HCT116 (cell line): ENCODE measurements around the gene WSB2. TPM values are rescaled to one million over a fixed set of nuclear protein-coding genes. Genes with fewer than 3 reads are reported as not detected.
A peak's percentile ranks its signal among the peaks of the same experiment; 100 is the strongest.

Experiments
- ATAC-seq: fragments of 200-7000 bp; cut with Tn5 transposase; 2 replicates; pipeline ENCODE4 v1.9.1; 2020; ENCODE audit warnings: mild to moderate bottlenecking, moderate library complexity
- BruUV-seq: library from RNA; stranded (reverse); fragments of 400-500 nt; replicated peaks from 2 replicates; lab custom pipeline; 2021; lab: Mats Ljungman, UMichigan
- CTCF ChIA-PET: fragments of 300-600 bp; sonication (Branson Sonifier 250); formaldehyde crosslinking; loops from one replicate; lab custom pipeline; 2021; ENCODE audit warnings: antibody characterized with exemption; lab: Charles Lee
- POLR2A ChIA-PET: fragments of 300-600, 350-600 bp; sonication (Branson Sonifier 250); formaldehyde crosslinking; loops from one replicate; lab custom pipeline; 2021; ENCODE audit warnings: antibody characterized with exemption; lab: Charles Lee
- RAD21 ChIA-PET, 2 experiments: fragments of 300-600 bp; sonication (Branson Sonifier 250); formaldehyde crosslinking; loops; one replicate each; lab custom pipeline; 2023; ENCODE audit warnings: low total read pairs in 2 of 2; ENCODE audit not compliant: uncharacterized antibody in 2 of 2, unreplicated experiment in 2 of 2, low non-redundant PET in 1 of 2; lab: Charles Lee
- DNase-seq: peaks from one replicate; pipeline ENCODE4 v3.0.0-alpha.2; 2010; ENCODE audit warnings: low read depth, low spot score
- H2AFZ ChIP-seq: fragments of 200-600 bp; shearing (Covaris generic), sonication (generic); 2 replicates; pipeline ENCODE4 v1.6.1; 2017; ENCODE audit warnings: low read depth, mixed run types, mixed read lengths, antibody characterized with exemption, low read length; ENCODE audit not compliant: poor library complexity, severe bottlenecking
- H3K27ac ChIP-seq: 2 replicates; pipeline ENCODE4 v1.5.1; 2012; ENCODE audit warnings: low read depth, low read length
- H3K27me3 ChIP-seq: fragments of 200-600 bp; sonication (generic); 2 replicates; pipeline ENCODE4 v1.6.1; 2016; ENCODE audit warnings: mixed run types, low read length, mixed read lengths; ENCODE audit not compliant: insufficient read depth
- H3K36me3 ChIP-seq, 2 experiments: fragments of 200-500 bp in 1 of 2; fragments of 200-600 bp in 1 of 2; sonication (Bioruptor generic) in 1 of 2; sonication (generic) in 1 of 2; 2 replicates each; pipeline versions ENCODE4 v1.5.1 to v1.6.1; 2014 to 2016; ENCODE audit warnings: low read length in 2 of 2, inconsistent platforms in 1 of 2, mixed read lengths in 1 of 2, mixed run types in 1 of 2; ENCODE audit not compliant: insufficient read depth in 2 of 2, control insufficient read depth in 1 of 2
- H3K4me1 ChIP-seq, 2 experiments: fragments of 200-600 bp in 1 of 2; sonication (generic) in 1 of 2; 2 replicates each; pipeline versions ENCODE4 v1.5.1 to v1.6.1; 2012 to 2017; ENCODE audit warnings: low read length in 2 of 2, inconsistent platforms in 1 of 2, mild to moderate bottlenecking in 1 of 2, mixed read lengths in 1 of 2, mixed run types in 1 of 2, moderate library complexity in 1 of 2; ENCODE audit not compliant: insufficient read depth in 2 of 2, control insufficient read depth in 1 of 2
- H3K4me2 ChIP-seq: fragments of 200-600 bp; sonication (generic); 2 replicates; pipeline ENCODE4 v1.6.1; 2017; ENCODE audit warnings: mixed run types, low read length, mixed read lengths
- H3K4me3 ChIP-seq, 2 experiments: fragments of 200-600 bp in 1 of 2; sonication (generic) in 1 of 2; replicated peaks in 1 of 2; 2 replicates each; pipeline ENCODE4 v1.5.1; 2011 to 2016; ENCODE audit warnings: low read length in 2 of 2, control low read depth in 1 of 2, low read depth in 1 of 2, mild to moderate bottlenecking in 1 of 2, mixed read lengths in 1 of 2, mixed run types in 1 of 2
- H3K79me2 ChIP-seq: fragments of 200-600 bp; sonication (generic); 2 replicates; pipeline ENCODE4 v1.6.1; 2017; ENCODE audit warnings: mild to moderate bottlenecking, mixed run types, low read length, moderate library complexity, mixed read lengths; ENCODE audit not compliant: insufficient read depth
- H3K9ac ChIP-seq: fragments of 200-600 bp; sonication (generic); 2 replicates; pipeline ENCODE4 v1.6.1; 2016; ENCODE audit warnings: low read length, mixed read lengths
- H3K9me2 ChIP-seq: fragments of 200-600 bp; sonication (generic), shearing (Covaris generic); 2 replicates; pipeline ENCODE4 v1.6.1; 2017; ENCODE audit warnings: mixed run types, mild to moderate bottlenecking, moderate library complexity; ENCODE audit not compliant: insufficient read depth
- H3K9me3 ChIP-seq, 2 experiments: fragments of 200-500 bp in 1 of 2; fragments of 200-600 bp in 1 of 2; sonication (Bioruptor generic) in 1 of 2; sonication (generic) in 1 of 2; 2 replicates each; pipeline ENCODE4 v1.6.1; 2014 to 2017; ENCODE audit warnings: low read length in 2 of 2, mixed read lengths in 2 of 2, inconsistent platforms in 1 of 2, low read depth in 1 of 2, mild to moderate bottlenecking in 1 of 2, mixed run types in 1 of 2, moderate library complexity in 1 of 2; ENCODE audit not compliant: control insufficient read depth in 1 of 2, insufficient read depth in 1 of 2
- H4K20me1 ChIP-seq: fragments of 200-600 bp; sonication (generic), shearing (Covaris generic); 2 replicates; pipeline ENCODE4 v1.6.1; 2017; ENCODE audit warnings: mixed run types, mild to moderate bottlenecking, moderate library complexity; ENCODE audit not compliant: insufficient read depth
- CBX3 ChIP-seq: IDR thresholded peaks from 2 replicates; pipeline ENCODE4 v1.6.1; 2012; ENCODE audit warnings: low read depth
- CEBPB ChIP-seq: IDR thresholded peaks from 2 replicates; pipeline ENCODE4 v1.6.1; 2012; ENCODE audit warnings: low read depth
- EGR1 ChIP-seq: IDR thresholded peaks from 2 replicates; pipeline ENCODE4 v1.6.1; 2012; ENCODE audit warnings: low read depth
- ELF1 ChIP-seq: IDR thresholded peaks from 2 replicates; pipeline ENCODE4 v1.6.1; 2012; ENCODE audit warnings: low read depth, borderline replicate concordance
- EZH2 ChIP-seq: fragments of 200-600 bp; sonication (generic); IDR thresholded peaks from 2 replicates; pipeline ENCODE4 v1.6.1; 2017; ENCODE audit warnings: antibody characterized with exemption, mixed run types
- EZH2phosphoT487 ChIP-seq: fragments of 200-600 bp; IDR thresholded peaks from 2 replicates; pipeline ENCODE4 v1.6.1; 2018; ENCODE audit warnings: antibody characterized with exemption, borderline replicate concordance
- FOSL1 ChIP-seq: IDR thresholded peaks from 2 replicates; pipeline ENCODE4 v1.6.1; 2012; ENCODE audit warnings: low read depth
- JUND ChIP-seq: IDR thresholded peaks from 2 replicates; pipeline ENCODE4 v1.6.1; 2012
- POLR2A ChIP-seq: IDR thresholded peaks from 2 replicates; pipeline ENCODE4 v1.7.0; 2011; ENCODE audit warnings: borderline replicate concordance; ENCODE audit not compliant: insufficient read depth, insufficient read length; ENCODE audit errors: extremely low read depth
- POLR2AphosphoS5 ChIP-seq: IDR thresholded peaks from 2 replicates; pipeline ENCODE4 v1.6.1; 2011; ENCODE audit warnings: mild to moderate bottlenecking, low read depth, low read length, moderate library complexity
- RAD21 ChIP-seq: IDR thresholded peaks from 2 replicates; pipeline ENCODE4 v1.6.1; 2012; ENCODE audit warnings: low read depth, mild to moderate bottlenecking
- SIN3A ChIP-seq: IDR thresholded peaks from 2 replicates; pipeline ENCODE4 v1.6.1; 2012; ENCODE audit warnings: low read depth
- SP1 ChIP-seq: IDR thresholded peaks from 2 replicates; pipeline ENCODE4 v1.6.1; 2012; ENCODE audit warnings: low read depth
- SRF ChIP-seq: IDR thresholded peaks from 2 replicates; pipeline ENCODE4 v1.6.1; 2012; ENCODE audit warnings: low read depth
- TCF7L2 ChIP-seq: IDR thresholded peaks from 2 replicates; pipeline ENCODE4 v1.7.0; 2011; ENCODE audit warnings: borderline replicate concordance, inconsistent platforms; ENCODE audit not compliant: insufficient read depth, insufficient read length; ENCODE audit errors: extremely low read depth
- YY1 ChIP-seq: IDR thresholded peaks from 2 replicates; pipeline ENCODE4 v1.6.1; 2011; ENCODE audit warnings: low read length, low read depth, moderate library complexity, mild to moderate bottlenecking; ENCODE audit not compliant: insufficient replicate concordance; ENCODE audit errors: extremely low read depth
- ZFX ChIP-seq: fragments of 450-650 bp; IDR thresholded peaks from 2 replicates; pipeline ENCODE4 v1.6.1; 2017
- ZNF274 ChIP-seq: fragments of 200-500 bp; sonication (Bioruptor generic); IDR thresholded peaks from 2 replicates; pipeline ENCODE4 v1.6.1; 2014; ENCODE audit warnings: mild to moderate bottlenecking, low read depth, low read length, inconsistent platforms
- intact Hi-C: fragments of 100-400 bp; cut with micrococcal nuclease; formaldehyde crosslinking; loops from 2 replicates; pipeline ENCODE4 v1.10.0; 2022
- total RNA-seq: library from RNA; stranded (reverse); gene quantifications from one replicate; pipeline ENCODE4 v1.2.1, GENCODE V29; 2021; ENCODE audit not compliant: unreplicated experiment
- TF ChIP-seq, protein P1 (sequence below): IDR thresholded peaks from 2 replicates; pipeline ENCODE4 v1.6.1; 2011; ENCODE audit warnings: mild to moderate bottlenecking, low read length, moderate library complexity; ENCODE audit not compliant: insufficient replicate concordance; ENCODE audit errors: extremely low read depth
- TF ChIP-seq, protein P2 (sequence below): IDR thresholded peaks from 2 replicates; pipeline ENCODE4 v1.6.1; 2012
- TF ChIP-seq, protein P3 (sequence below): IDR thresholded peaks from 2 replicates; pipeline ENCODE4 v1.6.1; 2012
- TF ChIP-seq, protein P4 (sequence below), 3 experiments: fragments of 200-600 bp in 1 of 3; sonication (generic) in 1 of 3; IDR thresholded peaks in 2 of 3; conservative IDR thresholded peaks in 1 of 3; 2 replicates each; pipeline ENCODE4 v1.5.1; 2012 to 2017; ENCODE audit warnings: low read depth in 2 of 3, low read length in 2 of 3, antibody characterized with exemption in 1 of 3, borderline replicate concordance in 1 of 3, control low read depth in 1 of 3, mild to moderate bottlenecking in 1 of 3, mixed read lengths in 1 of 3, mixed run types in 1 of 3, moderate library complexity in 1 of 3; ENCODE audit not compliant: insufficient read depth in 1 of 3

The WSB2 gene
- total RNA-seq, 1 experiment from 2014 or later, result 97.0 TPM

DNA sequence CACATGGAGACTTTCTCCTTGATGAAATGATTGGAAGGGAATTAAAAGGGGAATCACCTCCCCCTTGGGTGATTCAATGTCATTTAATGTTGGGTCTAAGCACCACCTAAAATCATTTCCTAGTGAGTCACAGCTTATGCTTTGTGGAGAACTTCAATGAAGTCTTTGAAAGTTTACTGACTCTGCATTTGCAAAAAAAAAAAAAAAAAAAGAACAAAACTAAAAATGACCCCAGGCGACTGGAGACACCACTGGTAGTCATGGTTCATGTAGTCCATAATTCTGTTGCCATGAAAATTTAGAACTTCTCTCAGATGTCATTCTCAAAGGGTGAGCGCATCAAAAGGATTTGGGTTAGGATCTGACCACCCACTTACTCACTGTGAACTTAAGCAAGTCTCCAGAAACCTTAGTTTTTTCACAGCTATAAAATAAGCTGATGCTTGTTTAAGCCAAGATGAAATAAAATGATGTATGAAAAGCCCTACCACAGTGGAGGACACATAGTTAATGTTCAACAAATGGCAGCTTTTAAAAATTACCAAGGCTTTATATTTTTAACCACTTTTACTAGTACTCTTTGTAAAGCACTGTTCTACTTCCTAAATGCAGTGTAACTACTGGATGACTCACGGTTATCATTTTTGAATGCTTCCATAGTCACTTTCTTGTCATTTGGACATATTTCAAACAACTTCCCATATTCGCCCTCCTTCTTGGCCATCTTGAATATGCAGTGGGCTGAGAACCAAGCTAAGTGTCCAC, 74.1 kb downstream of the WSB2 start:
- Histone ChIP-seq H3K9me3 (no peaks in the 10 kb centered on the region), H3K79me2 (no peaks in the 10 kb centered on the region), H3K27me3 (no peaks in the 10 kb centered on the region), H3K9me2 (no peaks in the 10 kb centered on the region), H3K27ac (peak overlapping the region; percentile 98), H3K4me3 (peak overlapping the region in 1 of 2 experiments; percentile 27; a peak in 2 of 4 replicates), H3K4me2 (peak overlapping the region; percentile 63), H2AFZ (peak overlapping the region; percentile 79), H4K20me1 (no peaks in the 10 kb centered on the region), H3K36me3 (no peaks in the 10 kb centered on the region), H3K9ac (peak overlapping the region; percentile 57), H3K4me1 (peaks cover 43 to 71% of the 10 kb centered on the region in 2 experiments)
- intact Hi-C loops, result loop anchor here (2.0 to 5.0 kb wide), 2 partner anchors 30 to 65 kb away; partner anchors contain the start of gene RFC5
- CTCF ChIA-PET, result interaction anchor here (1.0 to 1.4 kb wide), 4 partner anchors 48 to 130 kb away, joined by 3 to 4 read pairs (median 4); no protein-coding TSS in a partner anchor
- peak; percentile 97 for DNase-seq
- peak; percentile 78 for ATAC-seq
- POLR2A ChIA-PET, result interaction anchor here (1.0 to 2.0 kb wide), 4 partner anchors 15 to 30 kb away, joined by 3 to 11 read pairs (median 4); partner anchors contain the start of gene KSR2
- RAD21 ChIA-PET, result interaction anchor here (0.6 to 1.0 kb wide), 2 partner anchors 16 to 112 kb away, joined by 3 read pairs; no protein-coding TSS in a partner anchor
- no TSS peak for BruUV-seq
- peak; percentile 86 for TF ChIP-seq FOSL1
- TF ChIP-seq JUND, result peak; percentile 85
- no peak for TF ChIP-seq ELF1
- TF ChIP-seq SRF, result peak; percentile 59
- TF ChIP-seq CEBPB, result peak; percentile 72
- TF ChIP-seq, protein P1, sequence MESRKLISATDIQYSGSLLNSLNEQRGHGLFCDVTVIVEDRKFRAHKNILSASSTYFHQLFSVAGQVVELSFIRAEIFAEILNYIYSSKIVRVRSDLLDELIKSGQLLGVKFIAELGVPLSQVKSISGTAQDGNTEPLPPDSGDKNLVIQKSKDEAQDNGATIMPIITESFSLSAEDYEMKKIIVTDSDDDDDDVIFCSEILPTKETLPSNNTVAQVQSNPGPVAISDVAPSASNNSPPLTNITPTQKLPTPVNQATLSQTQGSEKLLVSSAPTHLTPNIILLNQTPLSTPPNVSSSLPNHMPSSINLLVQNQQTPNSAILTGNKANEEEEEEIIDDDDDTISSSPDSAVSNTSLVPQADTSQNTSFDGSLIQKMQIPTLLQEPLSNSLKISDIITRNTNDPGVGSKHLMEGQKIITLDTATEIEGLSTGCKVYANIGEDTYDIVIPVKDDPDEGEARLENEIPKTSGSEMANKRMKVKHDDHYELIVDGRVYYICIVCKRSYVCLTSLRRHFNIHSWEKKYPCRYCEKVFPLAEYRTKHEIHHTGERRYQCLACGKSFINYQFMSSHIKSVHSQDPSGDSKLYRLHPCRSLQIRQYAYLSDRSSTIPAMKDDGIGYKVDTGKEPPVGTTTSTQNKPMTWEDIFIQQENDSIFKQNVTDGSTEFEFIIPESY, result peak; percentile 71
- peak; percentile 58 for TF ChIP-seq SIN3A
- TF ChIP-seq CBX3, result peak; percentile 75
- TF ChIP-seq, protein P2, sequence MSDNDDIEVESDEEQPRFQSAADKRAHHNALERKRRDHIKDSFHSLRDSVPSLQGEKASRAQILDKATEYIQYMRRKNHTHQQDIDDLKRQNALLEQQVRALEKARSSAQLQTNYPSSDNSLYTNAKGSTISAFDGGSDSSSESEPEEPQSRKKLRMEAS, result peak; percentile 32; the same call in 1 of the 2 replicates
- TF ChIP-seq, protein P3, sequence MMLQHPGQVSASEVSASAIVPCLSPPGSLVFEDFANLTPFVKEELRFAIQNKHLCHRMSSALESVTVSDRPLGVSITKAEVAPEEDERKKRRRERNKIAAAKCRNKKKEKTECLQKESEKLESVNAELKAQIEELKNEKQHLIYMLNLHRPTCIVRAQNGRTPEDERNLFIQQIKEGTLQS, result peak; percentile 17; the same call in 1 of the 2 replicates
- TF ChIP-seq EZH2, result no peak
- no peak for TF ChIP-seq ZNF274
- TF ChIP-seq ZFX, result no peak
- TF ChIP-seq TCF7L2, result peak; percentile 68
- no peak for TF ChIP-seq POLR2A
- TF ChIP-seq EGR1, result peak; percentile 60; the same call in 1 of the 2 replicates
- TF ChIP-seq YY1, result peak; percentile 80
- TF ChIP-seq EZH2phosphoT487, result no peak
- 0 out of 2 replicates have a peak, but pooled peaks have one; percentile 1 for TF ChIP-seq RAD21
- TF ChIP-seq, protein P4, sequence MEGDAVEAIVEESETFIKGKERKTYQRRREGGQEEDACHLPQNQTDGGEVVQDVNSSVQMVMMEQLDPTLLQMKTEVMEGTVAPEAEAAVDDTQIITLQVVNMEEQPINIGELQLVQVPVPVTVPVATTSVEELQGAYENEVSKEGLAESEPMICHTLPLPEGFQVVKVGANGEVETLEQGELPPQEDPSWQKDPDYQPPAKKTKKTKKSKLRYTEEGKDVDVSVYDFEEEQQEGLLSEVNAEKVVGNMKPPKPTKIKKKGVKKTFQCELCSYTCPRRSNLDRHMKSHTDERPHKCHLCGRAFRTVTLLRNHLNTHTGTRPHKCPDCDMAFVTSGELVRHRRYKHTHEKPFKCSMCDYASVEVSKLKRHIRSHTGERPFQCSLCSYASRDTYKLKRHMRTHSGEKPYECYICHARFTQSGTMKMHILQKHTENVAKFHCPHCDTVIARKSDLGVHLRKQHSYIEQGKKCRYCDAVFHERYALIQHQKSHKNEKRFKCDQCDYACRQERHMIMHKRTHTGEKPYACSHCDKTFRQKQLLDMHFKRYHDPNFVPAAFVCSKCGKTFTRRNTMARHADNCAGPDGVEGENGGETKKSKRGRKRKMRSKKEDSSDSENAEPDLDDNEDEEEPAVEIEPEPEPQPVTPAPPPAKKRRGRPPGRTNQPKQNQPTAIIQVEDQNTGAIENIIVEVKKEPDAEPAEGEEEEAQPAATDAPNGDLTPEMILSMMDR (IDR thresholded peaks at IDR 0.05 in 2 of 3, conservative IDR thresholded peaks at IDR 0.05 in 1 of 3; ENCODE audit: borderline replicate concordance in 1 of 3, insufficient read depth in 1 of 3, low read depth in 2 of 3, low read length in 2 of 3), result no peak
- peak; percentile 45; the same call in 1 of the 2 replicates for TF ChIP-seq POLR2AphosphoS5
- TF ChIP-seq SP1, result peak; percentile 76
